ENCODE data around the gene SMYD2.

GRCh38 chr1:214233856-214234634 is 46.9 kb upstream of the SMYD2 start:
- TF ChIP-seq CTCF (IDR thresholded peaks at IDR 0.05), result no peak
- no peak for TF ChIP-seq POLR2A (IDR thresholded peaks at IDR 0.05)

Data from body of pancreas (tissue), 4 donors.